GM19324 (cell line): ENCODE results near the gene PCBP3.

Experiments used
- ATAC-seq: cut with Tn5 transposase; IDR thresholded peaks from one replicate; pipeline ENCODE4 v1.9.1; 2021; ENCODE audit warnings: mild to moderate bottlenecking, moderate library complexity; ENCODE audit not compliant: unreplicated experiment, low FRiP score

PCBP3 gene

DNA sequence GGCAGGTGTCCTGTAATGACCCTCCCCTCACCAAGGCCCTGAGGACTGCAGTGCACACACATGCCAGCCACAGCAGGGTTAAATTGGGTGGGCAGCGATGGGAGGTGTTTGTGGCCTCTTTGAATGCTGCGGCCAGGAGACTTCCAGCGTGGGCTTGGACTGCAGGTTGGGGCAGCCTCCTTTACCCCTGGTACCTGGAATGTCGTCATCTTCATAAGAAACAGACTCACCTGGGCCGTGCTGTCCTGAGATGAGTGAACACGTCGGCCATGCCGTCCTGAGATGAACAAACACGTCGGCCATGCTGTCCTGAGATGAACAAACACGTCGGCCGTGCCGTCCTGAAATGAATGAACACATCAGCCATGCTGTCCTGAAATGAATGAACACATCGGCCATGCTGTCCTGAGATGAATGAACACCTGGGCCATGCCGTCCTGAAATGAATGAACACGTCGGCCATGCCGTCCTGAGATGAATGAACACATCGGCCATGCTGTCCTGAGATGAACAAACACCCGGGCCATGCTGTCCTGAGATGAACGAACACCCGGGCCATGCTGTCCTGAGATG lies 288.0 kb downstream of the PCBP3 start:
- no peak for ATAC-seq

DNA sequence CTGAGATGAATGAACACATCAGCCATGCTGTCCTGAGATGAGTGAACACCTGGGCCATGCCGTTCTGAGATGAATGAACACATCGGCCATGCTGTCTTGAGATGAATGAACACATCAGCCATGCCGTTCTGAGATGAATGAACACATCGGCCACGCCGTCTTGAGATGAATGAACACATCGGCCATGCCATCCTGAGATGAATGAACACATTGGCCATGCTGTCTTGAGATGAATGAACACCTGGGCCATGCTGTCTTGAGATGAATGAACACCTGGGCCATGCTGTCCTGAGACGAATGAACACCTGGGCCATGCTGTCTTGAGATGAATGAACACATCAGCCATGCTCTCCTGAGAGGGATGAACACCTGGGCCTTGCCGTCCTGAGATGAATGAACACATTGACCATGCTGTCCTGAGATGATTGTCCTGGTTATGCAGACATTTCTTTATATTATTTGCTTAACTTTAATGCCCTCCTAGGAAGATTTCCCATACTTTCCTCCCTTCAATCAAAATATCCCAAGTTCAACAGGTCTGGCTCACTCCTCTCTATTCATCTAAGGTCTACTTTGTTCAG lies 289.5 kb downstream of the PCBP3 start:
- no peak for ATAC-seq

DNA sequence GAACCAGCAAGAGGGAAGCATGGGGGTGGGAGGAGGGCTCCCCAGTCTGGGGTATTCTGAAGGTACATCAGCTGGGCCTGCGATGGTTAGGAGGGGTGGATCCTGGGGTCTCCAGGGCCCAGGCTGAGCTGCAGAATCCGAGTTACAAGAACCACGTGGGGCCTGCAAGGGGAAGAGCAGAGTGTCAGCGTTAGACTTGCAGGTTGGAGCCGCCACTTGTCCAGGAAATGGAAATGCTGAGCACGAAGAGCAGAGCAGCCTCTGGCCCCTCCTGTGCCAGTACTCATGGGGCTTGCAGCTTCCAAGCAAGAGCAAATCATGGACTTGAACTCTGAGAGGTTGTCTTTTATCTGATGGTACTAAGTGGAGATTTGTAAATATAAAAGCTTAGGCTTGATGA lies 290.6 kb downstream of the PCBP3 start:
- ATAC-seq: no peak

DNA sequence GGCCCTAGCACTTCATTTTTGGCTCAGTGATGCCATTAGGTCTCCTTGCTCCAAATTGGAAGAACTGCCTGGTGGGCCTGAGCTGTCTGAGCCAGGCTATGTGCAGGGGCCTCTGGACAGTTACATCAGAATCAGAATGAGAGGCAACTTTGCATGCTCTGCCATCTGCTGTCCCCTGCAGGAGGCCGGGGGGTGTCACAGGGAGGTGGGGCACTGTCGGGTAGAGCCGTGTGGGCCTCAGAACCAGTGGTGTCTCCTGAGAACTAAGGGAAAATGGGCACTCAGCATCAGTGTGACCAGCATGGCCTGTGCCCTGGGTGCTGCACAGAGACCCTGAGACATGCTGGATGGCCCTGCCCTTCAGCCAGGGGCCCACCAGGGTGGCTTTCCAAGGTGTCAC lies 291.0 kb downstream of the PCBP3 start:
- no peak for ATAC-seq

- no peak for ATAC-seq
Measured at GRCh38 chr21:45935628-45936027, 292.1 kb downstream of the PCBP3 start.

- no peak for ATAC-seq
Measured at GRCh38 chr21:45937721-45938452, 294.4 kb downstream of the PCBP3 start.

GRCh38 chr21:45938453-45938755 lies 294.9 kb downstream of the PCBP3 start:
- ATAC-seq: no peak

- no peak for ATAC-seq
Measured at GRCh38 chr21:45938811-45939520, 295.4 kb downstream of the PCBP3 start.

GRCh38 chr21:45939521-45940045 lies 296.1 kb downstream of the PCBP3 start:
- ATAC-seq: no peak

GRCh38 chr21:45940091-45940490 lies 296.6 kb downstream of the PCBP3 start:
- ATAC-seq: no peak

DNA sequence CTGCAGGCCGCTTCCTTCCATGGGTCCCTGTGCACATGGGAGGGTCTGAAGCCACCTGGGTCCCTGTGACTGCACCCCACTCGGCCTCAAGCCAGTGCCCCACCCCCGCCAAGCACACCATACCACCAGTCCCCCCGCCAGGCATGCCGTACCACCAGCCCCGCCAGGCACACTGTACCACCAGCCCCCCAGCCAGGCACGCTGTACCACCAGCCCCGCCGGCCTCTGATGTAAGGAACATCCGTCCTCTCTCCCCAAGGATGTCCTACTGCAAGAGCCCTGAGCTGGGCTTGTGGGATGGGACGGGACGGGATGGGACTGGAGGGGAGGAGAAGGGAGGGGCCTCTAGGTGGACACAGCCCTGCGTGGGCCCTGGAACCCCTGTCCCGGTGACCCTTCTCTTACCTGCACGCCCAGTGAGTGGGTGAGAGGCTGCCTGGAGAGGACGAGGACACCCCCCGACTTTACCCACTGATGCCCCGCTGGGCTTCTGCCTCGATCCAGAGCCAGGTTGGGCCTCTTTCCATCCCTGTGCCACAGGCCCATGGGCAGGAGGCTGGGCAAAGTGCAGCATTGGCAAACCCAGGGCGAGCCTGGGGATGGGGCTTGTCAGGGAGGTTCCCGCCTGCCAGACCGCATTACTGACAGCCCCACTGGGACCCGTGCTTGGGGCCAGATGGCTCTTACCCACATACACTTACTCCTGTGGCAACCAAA lies 297.3 kb downstream of the PCBP3 start:
- no peak for ATAC-seq

GRCh38 chr21:45941338-45941710 lies 297.8 kb downstream of the PCBP3 start:
- no peak for ATAC-seq

DNA sequence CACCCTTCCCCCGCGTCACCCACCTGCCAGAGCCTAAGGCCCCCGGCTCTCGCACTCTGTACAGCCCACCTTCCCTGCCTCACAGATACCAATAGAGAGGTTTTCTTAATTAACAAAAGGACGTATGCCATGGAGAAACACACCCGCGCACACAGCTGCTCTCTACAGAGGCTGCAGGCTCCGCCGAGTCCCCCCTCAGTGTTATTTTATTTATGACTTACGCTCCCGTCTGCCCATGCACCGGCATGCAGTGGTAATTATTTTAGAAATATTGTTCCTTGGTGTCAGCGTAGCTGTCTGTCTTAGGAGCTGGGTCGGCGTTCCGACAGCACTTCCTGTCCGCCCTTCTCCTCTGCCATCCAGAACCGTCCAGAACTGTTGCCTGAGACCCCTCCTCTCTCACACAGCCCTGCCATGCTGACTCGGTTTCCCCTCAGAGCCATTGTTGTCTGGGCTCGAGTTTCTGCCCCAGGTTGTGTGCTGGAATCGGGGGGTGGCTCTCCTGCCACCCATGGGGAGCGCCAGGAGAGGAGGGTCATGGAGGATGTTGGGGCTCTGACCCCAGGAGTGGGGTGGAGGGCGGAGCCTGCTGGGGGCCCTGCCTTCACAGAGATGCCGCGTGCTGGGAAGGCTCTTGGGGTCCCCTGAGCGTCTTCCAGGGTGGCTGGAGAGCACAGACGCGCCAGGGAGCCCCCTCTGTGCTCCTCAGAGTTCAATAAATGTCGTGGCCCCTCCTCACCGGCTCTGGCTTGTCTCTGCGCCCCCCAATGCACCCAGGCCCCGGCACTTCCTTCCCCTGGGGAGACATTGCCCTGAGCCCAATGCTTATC lies 298.4 kb downstream of the PCBP3 start:
- ATAC-seq: no peak

DNA sequence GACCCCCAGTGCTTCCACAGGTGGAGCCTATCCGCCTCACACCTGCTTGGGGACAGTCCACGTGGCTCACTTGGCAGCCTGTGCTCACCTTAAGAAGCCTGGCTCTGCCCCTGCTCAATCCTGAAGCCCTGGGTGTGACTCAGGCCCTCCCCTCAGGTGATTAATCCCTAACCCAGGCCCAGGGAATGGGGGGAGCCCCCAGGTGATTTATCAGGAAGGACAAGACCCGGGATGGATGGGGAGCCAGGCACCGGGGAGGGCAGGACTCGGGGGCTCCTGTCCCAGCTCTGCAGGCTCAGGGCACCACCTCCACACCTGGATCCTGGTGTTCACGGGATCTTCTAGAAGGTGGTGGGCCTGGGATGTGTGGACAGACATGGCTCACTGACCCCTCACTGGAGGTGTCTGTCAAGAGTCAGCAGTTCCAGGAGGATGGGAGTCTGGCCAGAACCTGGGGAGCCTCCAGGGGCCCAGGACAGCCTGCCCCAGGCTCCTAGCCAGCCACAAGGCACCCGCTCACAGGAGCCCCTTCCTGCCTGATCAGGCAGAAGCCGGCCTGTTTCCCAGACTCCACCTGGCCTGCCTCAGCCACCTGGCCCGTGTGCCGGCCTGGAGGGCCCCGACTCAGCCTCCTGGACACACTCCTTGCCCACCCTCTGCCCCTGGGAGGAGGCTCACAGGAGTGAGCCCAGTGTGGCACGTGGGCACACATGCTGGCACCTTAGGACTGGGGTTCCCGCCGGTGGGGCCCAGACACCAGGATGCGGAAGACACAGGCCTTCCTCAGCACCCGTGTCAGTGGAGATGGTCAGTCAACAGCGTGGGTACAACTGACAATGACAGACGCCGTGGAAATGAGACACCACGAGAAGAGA lies 299.5 kb downstream of the PCBP3 start:
- no peak for ATAC-seq

DNA sequence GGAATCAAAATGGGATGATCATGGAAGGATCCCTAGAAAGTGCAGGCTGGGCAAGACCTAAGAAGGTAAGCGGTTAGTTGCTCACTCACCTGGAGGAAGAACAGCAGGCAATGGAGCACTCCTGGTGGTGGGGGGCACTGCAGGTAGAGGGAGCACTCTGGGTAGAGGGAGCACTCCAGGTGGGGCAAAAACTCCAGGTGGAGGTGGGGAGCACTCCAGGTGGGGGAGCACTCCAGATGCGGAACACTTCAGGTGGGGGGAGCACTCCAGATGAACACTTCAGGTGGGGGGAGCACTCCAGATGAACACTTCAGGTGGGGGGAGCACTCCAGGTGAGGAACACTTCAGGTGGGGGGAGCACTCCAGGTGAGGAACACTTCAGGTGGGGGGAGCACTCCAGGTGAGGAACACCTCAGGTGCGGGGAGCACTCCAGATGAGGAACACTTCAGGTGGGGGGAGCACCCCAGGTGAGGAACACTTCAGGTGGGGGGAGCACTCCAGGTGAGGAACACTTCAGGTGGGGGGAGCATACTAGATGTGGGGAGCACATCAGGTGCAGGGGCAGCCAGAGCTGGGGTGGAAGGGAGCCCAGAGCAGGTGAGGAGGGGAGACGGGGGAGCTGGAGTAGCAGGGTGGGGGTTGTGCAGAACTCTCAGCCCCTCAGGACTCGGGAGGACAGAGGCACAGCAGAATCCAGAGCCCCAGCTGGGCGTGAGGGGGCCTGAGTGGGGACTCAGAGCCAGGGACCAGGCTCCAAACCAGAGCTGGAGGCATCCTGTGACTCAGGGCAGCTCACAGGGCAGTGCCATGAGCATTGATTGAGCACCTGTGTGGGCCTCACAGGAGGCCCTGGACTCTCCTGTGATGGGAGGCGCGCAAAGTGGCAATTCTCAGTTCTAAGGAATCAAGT lies 300.4 kb downstream of the PCBP3 start:
- no peak for ATAC-seq

- no peak for ATAC-seq
Measured at GRCh38 chr21:45944601-45945000, 301.1 kb downstream of the PCBP3 start.

DNA sequence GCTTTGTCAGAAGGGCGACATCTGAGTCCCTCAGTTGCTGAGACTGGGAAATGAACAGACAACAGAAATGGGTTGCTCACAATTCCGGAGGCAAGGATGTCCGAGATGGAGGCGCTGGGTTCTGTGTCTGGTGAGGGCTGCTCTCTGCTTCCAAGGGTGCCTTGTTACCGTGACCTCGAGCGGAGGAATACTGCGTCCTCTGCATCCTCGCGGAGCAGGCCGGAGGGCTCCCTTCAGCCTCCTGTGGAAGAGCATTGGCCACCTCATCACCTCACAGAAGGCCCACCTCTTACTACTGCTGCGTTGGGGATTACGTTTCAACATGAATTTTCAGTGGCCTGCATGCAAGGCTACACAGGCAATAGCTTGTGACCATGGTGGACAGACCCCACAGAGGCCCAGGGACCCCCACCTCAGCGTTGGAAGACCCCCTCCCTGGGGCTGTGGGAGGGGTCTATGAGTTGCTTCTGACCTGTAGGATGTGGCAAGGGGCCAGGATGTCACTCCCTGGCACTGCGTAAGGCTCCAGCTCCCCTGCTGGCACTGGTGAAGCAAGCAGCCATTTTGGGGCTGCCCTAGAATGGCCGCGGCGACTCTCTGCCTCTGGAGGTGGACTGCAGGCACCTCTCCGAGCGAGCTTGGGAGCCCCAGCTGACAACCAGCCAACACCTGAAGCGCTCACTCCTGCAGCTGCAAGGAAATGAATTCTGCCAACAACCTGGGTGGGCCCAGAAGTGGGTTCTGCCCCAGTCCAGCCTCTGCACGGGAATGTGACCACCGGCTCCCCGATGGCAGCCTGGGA lies 301.7 kb downstream of the PCBP3 start:
- no peak for ATAC-seq
